Measurements from ENCODE around the gene PDE8A. TPM values are rescaled to one million over a fixed set of nuclear protein-coding genes. Genes with fewer than 3 reads are reported as not detected.
A peak's percentile ranks its signal among the peaks of the same experiment; 100 is the strongest.
"Not testable (repeated sequence)": the region's sequence is repeated elsewhere in the genome, so short reads cannot be mapped to it uniquely, and the experiment has no call there.

PDE8A gene
- total and polyA plus RNA-seq, 2 donors (not counting 1 experiment from before 2014, with no cell fraction given) = 17.7 to 26.3 TPM

GRCh38 chr15:84992157-84992944 is 10.7 kb downstream of the PDE8A start:
- peak; percentile 69 to 94 for DNase-seq (ENCODE audit: low read depth in 2 of 2)
- Histone ChIP-seq H3K4me1 (ENCODE audit: control insufficient read depth, extremely low read depth, insufficient read depth, low read length) (peaks cover 8% of the 10 kb centered on the region), H3K4me3 (replicated peaks in 1 of 4; ENCODE audit: control extremely low read depth in 1 of 4, insufficient read depth in 1 of 4, low read depth in 3 of 4, low read length in 4 of 4) (no peak overlapping the region), H3K4me2 (ENCODE audit: extremely low read depth, insufficient read depth, low read length) (peak overlapping the region; percentile 7), H2AFZ (ENCODE audit: low read length) (no peak overlapping the region), H3K9me3 (ENCODE audit: control insufficient read depth, insufficient read depth, low read depth, low read length) (no peaks in the 10 kb centered on the region), H3K36me3 (ENCODE audit: control insufficient read depth, insufficient read depth, low read length) (no peaks in the 10 kb centered on the region), H3K27me3 (ENCODE audit: control insufficient read depth, insufficient read depth, low read length) (no peaks in the 10 kb centered on the region), H4K20me1 (ENCODE audit: control insufficient read depth, extremely low read depth, insufficient read depth, low read length) (no peaks in the 10 kb centered on the region), H3K79me2 (ENCODE audit: control insufficient read depth, insufficient read depth, low read length) (no peaks in the 10 kb centered on the region), H3K9ac (ENCODE audit: insufficient read depth, low read length) (no peak overlapping the region), H3K27ac (ENCODE audit: insufficient read depth, low read length) (no peak overlapping the region)
- TF ChIP-seq CTCF (conservative IDR thresholded peaks at IDR 0.05 in 1 of 2, IDR thresholded peaks at IDR 0.05 in 1 of 2; ENCODE audit: low read depth in 1 of 2, low read length in 2 of 2) (no peak), EZH2 (IDR thresholded peaks at IDR 0.05; ENCODE audit: low read length, missing control alignments) (no peak)

GRCh38 chr15:84996055-84996454 is 14.4 kb downstream of the PDE8A start:
- no peak for DNase-seq (ENCODE audit: low read depth in 2 of 2)
- peaks cover 11% of the 10 kb centered on the region for H3K4me1 ChIP-seq (ENCODE audit: control insufficient read depth, extremely low read depth, insufficient read depth, low read length)
- TF ChIP-seq EZH2 (IDR thresholded peaks at IDR 0.05; ENCODE audit: low read length, missing control alignments) (no peak), CTCF (conservative IDR thresholded peaks at IDR 0.05 in 1 of 2, IDR thresholded peaks at IDR 0.05 in 1 of 2; ENCODE audit: low read depth in 1 of 2, low read length in 2 of 2) (no peak)
- no peak overlapping the region for H3K4me3 ChIP-seq (replicated peaks in 1 of 4; ENCODE audit: control extremely low read depth in 1 of 4, insufficient read depth in 1 of 4, low read depth in 3 of 4, low read length in 4 of 4)
- no peaks in the 10 kb centered on the region for H3K9me3 ChIP-seq (ENCODE audit: control insufficient read depth, insufficient read depth, low read depth, low read length)
- H3K4me2 ChIP-seq (ENCODE audit: extremely low read depth, insufficient read depth, low read length) = no peak overlapping the region
- no peak overlapping the region for H2AFZ ChIP-seq (ENCODE audit: low read length)
- H4K20me1 ChIP-seq (ENCODE audit: control insufficient read depth, extremely low read depth, insufficient read depth, low read length) = peaks cover 2% of the 10 kb centered on the region
- H3K27ac ChIP-seq (ENCODE audit: insufficient read depth, low read length) = no peak overlapping the region
- no peaks in the 10 kb centered on the region for H3K27me3 ChIP-seq (ENCODE audit: control insufficient read depth, insufficient read depth, low read length)
- H3K36me3 ChIP-seq (ENCODE audit: control insufficient read depth, insufficient read depth, low read length) = no peaks in the 10 kb centered on the region
- H3K9ac ChIP-seq (ENCODE audit: insufficient read depth, low read length) = no peak overlapping the region
- H3K79me2 ChIP-seq (ENCODE audit: control insufficient read depth, insufficient read depth, low read length) = no peaks in the 10 kb centered on the region

- not testable (repeated sequence) for H3K9me3 ChIP-seq (ENCODE audit: control insufficient read depth, insufficient read depth, low read depth, low read length); H3K27ac ChIP-seq (ENCODE audit: insufficient read depth, low read length); H3K9ac ChIP-seq (ENCODE audit: insufficient read depth, low read length); H4K20me1 ChIP-seq (ENCODE audit: control insufficient read depth, extremely low read depth, insufficient read depth, low read length); H3K79me2 ChIP-seq (ENCODE audit: control insufficient read depth, insufficient read depth, low read length); H3K27me3 ChIP-seq (ENCODE audit: control insufficient read depth, insufficient read depth, low read length); H3K4me3 ChIP-seq (replicated peaks in 1 of 4; ENCODE audit: control extremely low read depth in 1 of 4, insufficient read depth in 1 of 4, low read depth in 3 of 4, low read length in 4 of 4); H3K36me3 ChIP-seq (ENCODE audit: control insufficient read depth, insufficient read depth, low read length); H3K4me2 ChIP-seq (ENCODE audit: extremely low read depth, insufficient read depth, low read length); H2AFZ ChIP-seq (ENCODE audit: low read length)
- peaks cover 11% of the 10 kb centered on the region for H3K4me1 ChIP-seq (ENCODE audit: control insufficient read depth, extremely low read depth, insufficient read depth, low read length)
- peak in 1 of 2 donors; percentile 51 for DNase-seq (ENCODE audit: low read depth in 2 of 2)
Measured at GRCh38 chr15:84996714-84997113, 15.1 kb downstream of the PDE8A start.

- H3K4me2 ChIP-seq (ENCODE audit: extremely low read depth, insufficient read depth, low read length); H3K27ac ChIP-seq (ENCODE audit: insufficient read depth, low read length); H3K4me3 ChIP-seq (replicated peaks in 1 of 4; ENCODE audit: control extremely low read depth in 1 of 4, insufficient read depth in 1 of 4, low read depth in 3 of 4, low read length in 4 of 4); H2AFZ ChIP-seq (ENCODE audit: low read length); H3K27me3 ChIP-seq (ENCODE audit: control insufficient read depth, insufficient read depth, low read length); DNase-seq (ENCODE audit: low read depth in 2 of 2); H3K9ac ChIP-seq (ENCODE audit: insufficient read depth, low read length); H3K36me3 ChIP-seq (ENCODE audit: control insufficient read depth, insufficient read depth, low read length); H3K4me1 ChIP-seq (ENCODE audit: control insufficient read depth, extremely low read depth, insufficient read depth, low read length); H4K20me1 ChIP-seq (ENCODE audit: control insufficient read depth, extremely low read depth, insufficient read depth, low read length); H3K9me3 ChIP-seq (ENCODE audit: control insufficient read depth, insufficient read depth, low read depth, low read length); H3K79me2 ChIP-seq (ENCODE audit: control insufficient read depth, insufficient read depth, low read length): not testable (repeated sequence)
Measured at GRCh38 chr15:84997214-84997613, 15.6 kb downstream of the PDE8A start.
